BE2C (cell line): ENCODE measurements around the gene KCNQ2.

Experiments used
- DNase-seq: peaks from one replicate; pipeline ENCODE4 v3.0.0-alpha.2; 2020
- H3K27me3 ChIP-seq: fragments of 250-450 bp; sonication (Bioruptor Pico); 2 replicates; pipeline ENCODE4 v1.5.1; 2020; ENCODE audit warnings: mild to moderate bottlenecking
- H3K36me3 ChIP-seq: fragments of 250-450 bp; sonication (Bioruptor Pico); 2 replicates; pipeline ENCODE4 v1.5.1; 2020; ENCODE audit warnings: mild to moderate bottlenecking
- H3K4me1 ChIP-seq: fragments of 250-450 bp; sonication (Bioruptor Pico); 2 replicates; pipeline ENCODE4 v1.5.1; 2020
- H3K4me3 ChIP-seq: 2 replicates; pipeline ENCODE4 v1.5.1; 2011; ENCODE audit warnings: low read depth, low read length
- H3K9me3 ChIP-seq: fragments of 250-450 bp; sonication (Bioruptor Pico); 2 replicates; pipeline ENCODE4 v1.5.1; 2020
- TF ChIP-seq, protein P1 (sequence below): IDR thresholded peaks from 2 replicates; pipeline ENCODE4 v1.5.1; 2012; ENCODE audit warnings: mild to moderate bottlenecking, low read depth, low read length

The KCNQ2 gene

GRCh38 chr20:63357921-63358905 lies 114.2 kb downstream of the KCNQ2 start:
- Histone ChIP-seq H3K9me3 (no peaks in the 10 kb centered on the region), H3K4me1 (no peaks in the 10 kb centered on the region), H3K36me3 (no peaks in the 10 kb centered on the region), H3K27me3 (peaks cover 16% of the 10 kb centered on the region), H3K4me3 (no peak overlapping the region)
- no peak for DNase-seq
- TF ChIP-seq, protein P1, sequence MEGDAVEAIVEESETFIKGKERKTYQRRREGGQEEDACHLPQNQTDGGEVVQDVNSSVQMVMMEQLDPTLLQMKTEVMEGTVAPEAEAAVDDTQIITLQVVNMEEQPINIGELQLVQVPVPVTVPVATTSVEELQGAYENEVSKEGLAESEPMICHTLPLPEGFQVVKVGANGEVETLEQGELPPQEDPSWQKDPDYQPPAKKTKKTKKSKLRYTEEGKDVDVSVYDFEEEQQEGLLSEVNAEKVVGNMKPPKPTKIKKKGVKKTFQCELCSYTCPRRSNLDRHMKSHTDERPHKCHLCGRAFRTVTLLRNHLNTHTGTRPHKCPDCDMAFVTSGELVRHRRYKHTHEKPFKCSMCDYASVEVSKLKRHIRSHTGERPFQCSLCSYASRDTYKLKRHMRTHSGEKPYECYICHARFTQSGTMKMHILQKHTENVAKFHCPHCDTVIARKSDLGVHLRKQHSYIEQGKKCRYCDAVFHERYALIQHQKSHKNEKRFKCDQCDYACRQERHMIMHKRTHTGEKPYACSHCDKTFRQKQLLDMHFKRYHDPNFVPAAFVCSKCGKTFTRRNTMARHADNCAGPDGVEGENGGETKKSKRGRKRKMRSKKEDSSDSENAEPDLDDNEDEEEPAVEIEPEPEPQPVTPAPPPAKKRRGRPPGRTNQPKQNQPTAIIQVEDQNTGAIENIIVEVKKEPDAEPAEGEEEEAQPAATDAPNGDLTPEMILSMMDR = no peak

- H3K27me3 ChIP-seq = peaks cover 16% of the 10 kb centered on the region
- DNase-seq = no peak
- H3K4me3 ChIP-seq = no peak overlapping the region
- H3K36me3 ChIP-seq = no peaks in the 10 kb centered on the region
- TF ChIP-seq, protein P1 = no peak
- H3K9me3 ChIP-seq = no peaks in the 10 kb centered on the region
- H3K4me1 ChIP-seq = no peaks in the 10 kb centered on the region
Observed at GRCh38 chr20:63356931-63357879, 115.2 kb downstream of the KCNQ2 start.

DNA sequence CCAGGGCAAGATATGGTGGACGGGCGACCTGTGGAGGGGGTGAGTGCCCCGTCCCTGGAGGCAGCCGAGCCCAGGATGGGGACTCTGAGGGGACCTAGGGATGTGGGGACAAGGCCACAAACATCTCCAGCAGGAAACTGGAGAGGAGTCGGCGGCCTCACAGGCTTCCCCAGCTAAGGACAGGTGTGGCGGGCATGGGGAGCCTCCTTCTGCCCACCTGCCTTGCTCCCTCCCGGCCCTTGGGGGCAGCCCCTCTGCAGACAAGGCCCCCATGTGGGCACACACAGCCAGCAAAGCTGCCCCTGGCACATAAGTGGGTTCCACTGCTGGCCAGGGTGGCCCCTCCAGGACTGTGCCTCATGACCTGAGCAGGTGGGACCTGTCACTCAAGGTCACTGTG lies 115.9 kb downstream of the KCNQ2 start:
- peaks cover 16% of the 10 kb centered on the region for H3K27me3 ChIP-seq
- H3K4me1 ChIP-seq = no peaks in the 10 kb centered on the region
- H3K9me3 ChIP-seq = no peaks in the 10 kb centered on the region
- no peaks in the 10 kb centered on the region for H3K36me3 ChIP-seq
- no peak for DNase-seq
- TF ChIP-seq, protein P1 = no peak
- H3K4me3 ChIP-seq = no peak overlapping the region

GRCh38 chr20:63355781-63356295 lies 116.6 kb downstream of the KCNQ2 start:
- Histone ChIP-seq H3K27me3 (peaks cover 14% of the 10 kb centered on the region), H3K9me3 (no peaks in the 10 kb centered on the region), H3K36me3 (no peaks in the 10 kb centered on the region), H3K4me1 (no peaks in the 10 kb centered on the region), H3K4me3 (no peak overlapping the region)
- no peak for DNase-seq
- TF ChIP-seq, protein P1 = no peak

- Histone ChIP-seq H3K36me3 (no peaks in the 10 kb centered on the region), H3K4me1 (no peaks in the 10 kb centered on the region)
Observed at GRCh38 chr20:63354636-63355350, 117.7 kb downstream of the KCNQ2 start.

More at GRCh38 chr20:63354636-63355350, 117.7 kb downstream of the KCNQ2 start:
- TF ChIP-seq, protein P1 = no peak
- DNase-seq = no peak
- H3K27me3 ChIP-seq = peaks cover 3% of the 10 kb centered on the region
- no peaks in the 10 kb centered on the region for H3K9me3 ChIP-seq
- H3K4me3 ChIP-seq = no peak overlapping the region
